ENCODE results near the gene SELENOO. TPM values are rescaled to one million over a fixed set of nuclear protein-coding genes. Genes with fewer than 3 reads are reported as not detected.

Gene SELENOO
- total RNA-seq, 1 donor from 2014 or later: 25.0 TPM

DNA sequence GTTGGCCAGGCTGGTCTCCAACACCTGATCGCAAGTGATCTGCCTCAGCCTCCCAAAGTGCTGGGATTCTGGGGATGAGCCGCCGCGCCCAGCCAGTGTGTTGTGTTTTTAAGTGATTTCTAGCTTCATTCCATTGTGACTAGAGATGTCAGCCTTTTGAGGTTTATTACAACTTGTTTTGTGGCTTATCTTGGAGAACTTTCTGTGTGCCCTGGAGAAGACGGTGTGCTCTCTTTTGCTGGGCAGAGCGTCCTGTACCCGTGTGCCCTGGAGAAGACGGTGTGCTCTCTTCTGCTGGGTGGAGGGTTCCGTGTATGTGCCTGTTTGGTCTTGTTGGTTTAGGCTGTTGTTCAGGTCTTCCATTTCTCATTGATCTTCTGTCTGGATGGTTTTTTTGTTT, 12.5 kb downstream of the SELENOO start:
- intact Hi-C loops (cut with micrococcal nuclease): no loop called here

DNA sequence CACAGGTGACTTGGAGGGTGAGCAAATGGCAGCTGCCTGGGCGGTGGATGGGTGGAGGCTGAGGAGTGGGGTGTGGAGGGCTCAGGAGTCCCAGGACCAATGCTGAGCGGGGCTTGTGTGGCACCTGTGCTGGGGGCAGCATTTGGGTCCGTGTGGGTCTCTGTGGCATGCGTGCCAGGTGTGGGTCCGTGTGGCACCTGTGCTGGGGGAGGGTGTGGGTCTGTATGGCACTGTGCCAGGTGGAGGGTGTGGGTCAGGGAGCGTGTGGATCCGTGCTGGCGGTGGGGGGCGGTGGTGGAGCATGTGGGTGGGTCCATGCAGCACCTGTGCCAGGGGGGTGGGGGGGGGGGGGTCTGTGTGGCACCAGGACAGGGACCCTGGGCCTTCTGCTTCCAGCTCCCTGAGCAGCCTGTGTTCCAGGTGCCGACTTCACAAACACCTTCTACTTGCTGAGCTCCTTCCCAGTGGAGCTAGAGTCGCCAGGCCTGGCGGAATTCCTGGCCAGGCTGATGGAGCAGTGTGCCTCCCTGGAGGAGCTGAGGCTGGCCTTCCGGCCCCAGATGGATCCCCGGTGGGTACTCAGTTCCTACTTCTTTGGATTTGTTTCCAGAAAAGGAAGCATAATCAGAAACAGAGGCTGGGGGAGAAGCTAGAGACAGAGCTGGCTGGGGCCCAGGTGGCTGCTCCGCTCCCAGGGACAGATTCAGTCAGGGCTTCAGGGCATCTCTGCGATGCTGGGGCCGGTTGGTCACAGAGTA, 14.7 kb downstream of the SELENOO start:
- intact Hi-C loops (cut with micrococcal nuclease): no loop called here

DNA sequence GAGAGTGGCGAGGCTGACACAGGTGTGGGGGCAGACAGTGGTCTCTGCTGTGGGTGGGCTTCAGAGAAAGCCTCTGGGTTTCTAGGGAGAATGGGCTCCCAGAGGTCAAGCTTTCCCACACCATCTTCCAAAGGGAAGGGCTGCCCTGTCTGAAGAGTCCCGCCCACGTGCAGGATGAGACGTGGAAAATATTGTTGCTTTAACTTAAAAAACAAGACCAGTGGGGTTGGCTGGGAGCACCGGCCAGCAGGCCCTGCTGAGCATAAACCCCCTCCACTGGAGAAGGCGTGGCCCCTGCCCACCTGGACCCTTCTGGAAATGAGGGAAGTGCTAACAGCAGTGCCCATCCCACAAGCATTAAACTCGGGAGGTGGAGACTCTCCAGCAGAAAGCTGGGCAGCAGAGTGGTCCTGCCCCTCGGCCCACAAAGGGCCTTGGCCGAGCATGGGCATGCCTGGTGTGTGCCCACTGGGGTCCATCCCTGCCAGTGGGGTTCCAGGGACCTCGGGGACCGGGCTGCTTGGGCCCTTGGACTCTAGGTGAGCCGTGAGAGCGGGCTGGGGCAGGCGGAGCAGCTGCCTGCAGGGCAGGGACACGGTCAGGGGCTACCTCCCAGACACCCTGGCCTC, 15.4 kb downstream of the SELENOO start:
- intact Hi-C loops (cut with micrococcal nuclease): no loop called here

DNA sequence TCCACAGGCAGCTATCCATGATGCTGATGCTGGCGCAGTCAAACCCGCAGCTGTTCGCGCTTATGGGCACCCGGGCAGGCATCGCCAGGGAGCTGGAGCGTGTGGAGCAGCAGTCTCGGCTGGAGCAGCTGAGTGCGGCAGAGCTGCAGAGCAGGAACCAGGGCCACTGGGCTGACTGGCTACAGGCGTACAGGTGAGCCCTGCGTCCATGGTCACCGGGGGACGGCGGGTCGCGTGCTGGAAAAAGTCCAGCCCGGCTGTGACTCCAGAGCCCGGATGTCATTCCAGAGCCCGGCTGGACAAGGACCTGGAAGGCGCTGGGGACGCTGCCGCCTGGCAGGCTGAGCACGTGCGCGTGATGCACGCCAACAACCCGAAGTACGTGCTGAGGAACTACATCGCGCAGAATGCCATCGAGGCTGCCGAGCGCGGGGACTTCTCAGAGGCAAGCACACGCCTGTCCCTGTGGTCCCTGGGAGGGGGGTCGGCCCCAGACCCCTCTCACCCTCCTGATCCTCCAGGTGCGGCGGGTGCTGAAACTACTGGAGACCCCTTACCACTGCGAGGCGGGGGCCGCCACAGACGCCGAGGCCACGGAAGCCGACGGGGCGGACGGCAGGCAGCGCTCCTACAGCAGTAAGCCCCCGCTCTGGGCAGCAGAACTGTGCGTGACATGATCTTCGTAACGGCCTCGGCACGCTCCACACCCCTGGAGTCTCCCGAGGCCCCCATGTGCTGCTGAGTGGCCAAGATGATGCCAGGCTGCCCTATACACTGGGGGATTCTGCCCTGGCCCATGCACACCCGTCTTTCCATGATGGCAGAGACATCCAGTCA, 16.1 kb downstream of the SELENOO start:
- intact Hi-C loops (cut with micrococcal nuclease): no loop called here

DNA sequence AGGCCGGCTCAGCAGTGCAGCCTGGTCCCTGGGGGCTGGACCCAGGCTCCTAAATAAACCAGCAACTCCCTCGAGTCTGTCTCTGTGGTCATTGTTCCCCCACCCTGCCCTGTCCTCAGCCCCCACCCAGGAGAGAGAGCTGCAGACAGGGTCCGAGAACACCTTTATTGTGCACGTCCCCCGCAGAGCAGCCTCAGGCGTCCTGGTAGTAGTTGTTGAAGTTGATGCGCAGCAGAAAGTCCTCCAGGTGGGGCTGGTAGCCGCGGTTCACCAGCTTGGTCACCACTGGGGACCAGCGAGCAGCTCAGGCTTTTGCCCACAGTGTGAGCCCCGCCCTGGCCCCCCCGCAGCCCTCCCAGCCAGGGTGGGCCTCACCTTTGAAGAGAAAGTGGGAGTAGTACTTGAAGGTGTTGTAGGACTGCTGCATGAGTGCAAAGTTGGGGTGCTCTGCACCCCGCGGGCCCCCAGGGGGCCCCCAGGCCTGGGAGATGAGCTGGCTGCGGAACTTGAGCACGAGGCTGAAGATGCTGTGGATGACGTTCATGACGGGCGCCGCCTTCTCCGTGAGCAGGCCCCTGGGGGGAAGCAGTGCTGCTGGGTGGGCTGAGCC, 16.8 kb downstream of the SELENOO start:
- intact Hi-C loops (cut with micrococcal nuclease): no loop called here

DNA sequence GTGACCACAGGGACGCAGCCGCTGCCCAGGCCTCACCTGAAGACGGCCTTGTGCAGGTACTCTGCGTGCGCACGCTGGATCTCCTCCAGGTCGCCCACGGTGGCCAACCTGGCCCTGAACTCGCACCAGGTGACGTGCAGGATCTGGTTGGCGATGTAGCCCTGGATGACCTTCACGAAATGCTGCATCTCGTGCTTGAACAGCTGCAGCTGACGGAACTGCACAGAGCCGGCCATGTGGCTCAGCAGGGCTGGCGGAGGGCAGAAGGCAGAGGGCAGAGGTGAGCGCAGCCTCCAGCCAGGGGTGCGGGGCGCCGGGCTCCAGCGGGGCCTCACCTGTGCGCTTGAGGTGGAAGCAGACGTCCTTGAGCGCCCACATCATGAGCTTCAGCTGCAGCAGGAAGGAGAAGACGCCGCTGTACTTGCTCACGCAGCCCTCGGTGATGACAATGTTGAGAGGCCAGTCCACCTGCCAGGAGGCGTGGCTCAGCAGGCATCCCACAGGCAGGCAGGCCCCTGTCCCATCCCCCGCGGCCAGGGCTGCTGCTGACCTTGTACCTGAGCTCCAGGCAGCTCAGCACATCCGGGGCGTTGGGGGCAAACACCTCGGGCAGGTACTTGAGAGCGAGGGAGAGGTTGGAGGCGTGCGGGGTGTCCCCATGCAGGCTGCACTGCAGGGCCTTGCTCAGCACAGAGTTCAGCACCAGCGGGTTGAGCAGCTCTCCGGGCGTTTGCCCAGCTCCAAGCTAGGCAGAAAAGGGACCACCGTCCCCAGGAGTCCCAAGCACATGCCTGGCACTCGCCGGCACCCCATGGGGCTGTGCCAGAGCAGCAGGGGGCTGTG, 17.6 kb downstream of the SELENOO start:
- intact Hi-C loops (cut with micrococcal nuclease): no loop called here

DNA sequence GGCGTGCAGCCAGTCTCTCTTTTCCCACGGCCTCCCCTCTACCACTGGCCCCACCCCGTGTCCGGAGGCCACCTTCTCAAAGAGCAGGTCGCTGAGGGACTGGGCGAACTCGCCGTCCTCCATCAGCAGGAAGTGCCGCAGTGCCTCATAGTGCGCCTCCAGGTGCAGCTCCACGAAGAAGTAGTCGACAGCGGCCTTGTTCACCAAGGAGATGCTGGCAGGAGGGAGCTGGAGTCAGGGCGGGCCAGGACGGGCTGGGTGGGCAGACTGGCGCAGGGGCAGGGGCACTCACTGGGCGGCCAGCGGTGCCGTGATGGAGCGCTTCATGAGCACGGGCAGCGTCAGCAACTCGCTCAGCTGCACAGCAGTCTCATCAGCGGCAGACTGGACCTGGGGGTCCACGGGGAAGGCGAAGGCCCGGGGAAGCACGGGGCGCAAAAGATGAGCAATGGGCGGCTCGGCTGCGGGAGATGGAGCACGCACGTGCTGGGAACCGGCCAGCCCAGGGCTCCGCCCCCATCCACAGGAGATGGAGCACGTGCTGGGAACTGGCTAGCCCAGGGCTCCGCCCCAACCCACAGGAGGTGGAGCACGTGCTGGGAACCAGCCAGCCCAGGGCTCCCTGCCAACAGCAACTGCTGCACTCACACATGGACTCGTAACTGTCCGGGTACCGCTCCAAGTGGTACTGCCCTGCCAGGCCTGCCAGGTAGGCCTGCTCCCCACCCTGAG, 18.4 kb downstream of the SELENOO start:
- intact Hi-C loops (cut with micrococcal nuclease): no loop called here

DNA sequence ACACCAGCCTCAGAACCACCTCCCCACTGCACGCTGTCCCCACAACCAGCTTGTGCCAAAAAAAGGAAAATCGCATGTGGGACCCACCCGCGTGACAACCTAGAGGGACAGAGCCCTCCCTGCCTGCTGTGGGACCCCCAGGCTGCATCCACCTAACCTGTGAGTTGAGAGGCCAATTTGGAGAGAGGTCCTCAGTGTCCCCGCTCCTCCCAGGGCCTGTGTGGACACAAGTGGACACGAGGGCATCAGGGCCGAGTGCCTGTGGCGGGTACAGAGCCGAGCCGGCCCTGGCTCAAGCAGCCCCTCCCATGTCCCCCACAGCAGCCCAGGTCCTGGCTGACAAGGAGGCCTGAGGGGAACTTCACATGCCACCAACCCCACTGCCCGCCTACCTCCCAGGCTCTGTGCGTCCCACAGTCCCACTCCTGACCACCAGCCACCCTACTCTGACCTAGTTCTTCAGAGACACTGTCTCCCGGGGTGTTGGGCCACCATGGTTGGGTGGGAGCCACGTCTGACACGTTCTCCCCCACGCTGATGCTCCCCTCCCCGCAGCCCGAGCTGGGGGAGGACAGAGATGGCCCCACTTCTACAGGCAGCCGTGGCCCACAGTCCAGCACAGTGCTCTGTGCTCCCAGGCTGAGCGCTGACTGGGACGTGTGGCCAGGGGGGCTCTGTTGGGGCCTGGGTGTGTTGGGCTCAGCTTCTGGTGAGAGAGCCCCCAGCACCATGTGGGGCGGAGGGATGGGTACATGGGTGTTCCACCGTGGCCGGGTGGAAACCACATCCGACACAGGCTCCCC, 19.2 kb downstream of the SELENOO start:
- intact Hi-C loops (cut with micrococcal nuclease): no loop called here

DNA sequence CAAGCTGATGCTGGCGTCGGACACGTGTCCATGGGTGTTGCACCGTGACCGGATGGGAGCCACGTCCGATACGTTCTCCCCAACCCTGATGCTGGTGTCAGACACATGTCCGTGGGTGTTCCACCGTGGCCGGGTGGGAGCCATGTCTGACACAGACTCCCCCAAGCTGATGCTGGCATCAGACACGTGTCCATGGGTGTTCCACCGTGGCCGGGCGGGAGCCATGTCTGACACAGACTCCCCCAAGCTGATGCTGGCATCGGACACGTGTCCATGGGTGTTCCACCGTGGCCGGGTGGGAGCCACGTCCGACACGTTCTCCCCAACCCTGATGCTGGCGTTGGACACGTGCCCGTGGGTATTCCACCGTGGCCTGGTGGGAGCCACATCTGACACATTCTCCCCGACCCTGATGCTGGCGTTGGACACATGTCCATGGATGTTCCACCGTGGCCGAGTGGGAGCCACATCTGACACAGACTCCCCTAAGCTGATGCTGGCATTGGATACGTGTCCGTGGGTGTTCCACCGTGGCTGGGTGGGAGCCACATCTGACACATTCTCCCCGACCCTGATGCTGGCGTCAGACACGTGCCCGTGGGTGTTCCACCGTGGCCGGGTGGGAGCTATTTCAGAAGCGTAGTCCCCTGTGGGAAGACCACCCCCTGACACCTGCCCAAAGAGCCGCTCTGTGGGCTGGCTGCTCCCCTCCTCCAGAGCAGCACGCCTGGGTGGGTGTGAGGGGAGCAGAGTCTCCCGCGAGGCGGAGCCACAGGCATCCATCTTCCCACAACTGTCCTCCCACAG, 20.0 kb downstream of the SELENOO start:
- intact Hi-C loops (cut with micrococcal nuclease): no loop called here

DNA sequence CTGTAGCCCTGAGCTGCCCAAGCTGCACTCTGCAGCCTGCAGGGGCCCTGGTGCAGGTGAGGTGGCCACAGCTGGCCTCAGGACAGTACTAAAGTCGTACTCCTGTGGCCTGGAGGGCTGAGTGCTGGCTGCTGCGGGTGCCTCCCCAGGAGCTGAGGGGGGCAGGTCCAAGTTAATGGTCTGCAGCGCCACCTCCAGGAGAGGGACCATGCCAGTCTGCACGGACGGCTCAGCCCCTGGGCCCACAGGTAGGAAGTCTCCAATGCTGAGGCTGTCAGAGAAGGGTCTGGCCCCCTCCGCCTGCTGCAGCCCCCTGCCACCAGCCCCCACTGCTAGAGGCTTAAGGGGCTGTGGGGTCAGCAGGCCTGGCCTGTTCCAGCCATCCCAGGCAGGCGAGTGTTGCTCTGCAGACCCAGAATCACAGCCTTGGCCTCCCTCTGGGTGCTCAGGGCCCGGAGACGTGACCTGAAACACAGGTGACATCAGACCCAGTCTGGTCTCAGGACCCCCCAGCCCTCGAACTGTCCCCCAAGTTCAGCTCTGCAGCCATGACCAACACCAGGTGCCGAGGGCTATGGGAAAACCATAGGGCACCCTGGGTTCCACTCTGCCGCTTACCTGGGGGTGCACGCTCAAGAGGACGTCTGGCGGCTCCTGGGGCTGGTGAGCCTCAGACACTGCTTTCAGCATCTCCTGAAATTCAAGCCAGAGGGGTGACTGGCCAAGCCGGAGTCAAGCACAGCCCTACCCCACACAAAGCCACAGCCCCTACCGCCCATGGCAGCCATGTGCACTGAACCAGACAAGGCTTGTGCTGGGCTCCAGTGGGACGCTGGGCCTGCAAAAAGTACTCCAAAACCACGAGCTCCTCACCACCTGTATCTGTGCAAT, 20.8 kb downstream of the SELENOO start:
- intact Hi-C loops (cut with micrococcal nuclease): no loop called here

DNA sequence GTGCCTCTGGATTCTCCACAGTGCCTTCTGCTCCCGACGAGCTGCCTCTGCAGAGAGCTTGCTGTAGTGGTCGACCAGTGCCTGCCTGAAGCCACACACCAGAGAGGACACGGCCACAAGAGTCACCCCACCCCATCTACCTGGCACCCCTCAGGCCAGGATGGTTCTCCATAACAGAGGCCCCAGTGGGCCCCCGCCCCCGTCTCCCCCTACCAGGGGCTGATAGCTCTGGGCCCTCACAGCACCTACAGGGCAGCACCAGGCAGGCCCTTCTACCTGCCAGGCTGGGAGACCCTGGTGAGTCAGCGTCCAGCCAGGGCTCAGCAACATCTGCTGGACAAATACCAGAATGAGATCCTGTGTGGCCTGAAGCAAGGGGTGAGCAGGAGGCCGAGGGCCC, 21.7 kb downstream of the SELENOO start:
- intact Hi-C loops (cut with micrococcal nuclease): no loop called here

DNA sequence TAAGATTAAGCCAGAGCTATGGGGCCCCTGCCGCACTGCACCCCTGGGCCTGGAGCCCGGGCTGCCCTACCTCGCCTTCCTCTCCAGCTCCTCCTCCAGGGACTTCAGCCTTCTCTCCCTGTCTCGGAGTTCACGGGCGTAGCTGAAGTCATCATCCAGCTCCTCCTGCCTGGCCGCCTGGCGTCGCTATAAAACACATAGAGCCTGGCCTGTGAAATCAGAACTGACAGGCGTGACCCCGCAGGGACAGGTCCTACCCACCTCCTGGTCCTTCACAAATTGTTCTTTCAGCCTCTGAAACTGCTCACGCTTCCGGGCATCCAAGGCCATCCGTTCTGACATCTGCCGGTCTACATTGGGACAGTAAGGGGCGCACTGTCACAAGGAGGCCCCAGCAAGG, 23.3 kb downstream of the SELENOO start:
- intact Hi-C loops (cut with micrococcal nuclease): no loop called here

DNA sequence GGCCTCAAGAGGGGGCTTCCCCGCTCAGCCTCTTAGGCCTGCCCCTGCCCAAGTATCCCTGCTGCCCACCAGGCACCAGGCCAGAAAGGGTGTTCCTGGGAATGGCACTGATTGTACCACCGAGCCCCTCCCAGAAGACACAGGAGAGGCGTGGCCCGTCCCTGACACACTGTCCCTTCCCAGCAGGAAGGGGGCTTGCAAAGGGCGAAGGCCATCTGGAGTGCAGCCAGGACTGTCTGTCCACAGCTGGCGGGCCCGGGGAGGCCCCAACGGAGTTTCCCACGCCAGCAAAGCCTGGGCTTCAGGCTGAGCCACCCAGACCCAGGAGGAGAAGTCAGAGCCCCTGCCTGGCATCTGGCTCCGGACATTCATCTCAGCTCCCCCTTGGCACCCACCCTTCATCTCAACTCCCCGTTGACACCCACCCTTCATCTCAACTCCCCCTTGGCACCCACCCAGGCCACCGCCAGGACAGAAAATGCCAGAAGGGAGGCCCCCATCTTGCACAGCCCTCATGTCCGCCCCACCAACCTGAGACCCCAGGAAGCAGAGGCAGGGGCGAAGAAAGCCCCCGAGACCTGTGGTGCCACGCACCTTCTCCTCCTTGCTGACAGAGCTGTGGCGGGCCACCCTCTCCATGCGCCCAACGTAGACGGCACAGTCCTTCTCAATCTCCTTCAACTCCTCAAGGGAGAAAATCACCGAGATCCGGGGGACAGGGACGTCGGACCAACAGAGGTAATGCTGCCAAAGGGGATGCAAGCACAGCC, 24.6 kb downstream of the SELENOO start:
- intact Hi-C loops (cut with micrococcal nuclease): no loop called here

DNA sequence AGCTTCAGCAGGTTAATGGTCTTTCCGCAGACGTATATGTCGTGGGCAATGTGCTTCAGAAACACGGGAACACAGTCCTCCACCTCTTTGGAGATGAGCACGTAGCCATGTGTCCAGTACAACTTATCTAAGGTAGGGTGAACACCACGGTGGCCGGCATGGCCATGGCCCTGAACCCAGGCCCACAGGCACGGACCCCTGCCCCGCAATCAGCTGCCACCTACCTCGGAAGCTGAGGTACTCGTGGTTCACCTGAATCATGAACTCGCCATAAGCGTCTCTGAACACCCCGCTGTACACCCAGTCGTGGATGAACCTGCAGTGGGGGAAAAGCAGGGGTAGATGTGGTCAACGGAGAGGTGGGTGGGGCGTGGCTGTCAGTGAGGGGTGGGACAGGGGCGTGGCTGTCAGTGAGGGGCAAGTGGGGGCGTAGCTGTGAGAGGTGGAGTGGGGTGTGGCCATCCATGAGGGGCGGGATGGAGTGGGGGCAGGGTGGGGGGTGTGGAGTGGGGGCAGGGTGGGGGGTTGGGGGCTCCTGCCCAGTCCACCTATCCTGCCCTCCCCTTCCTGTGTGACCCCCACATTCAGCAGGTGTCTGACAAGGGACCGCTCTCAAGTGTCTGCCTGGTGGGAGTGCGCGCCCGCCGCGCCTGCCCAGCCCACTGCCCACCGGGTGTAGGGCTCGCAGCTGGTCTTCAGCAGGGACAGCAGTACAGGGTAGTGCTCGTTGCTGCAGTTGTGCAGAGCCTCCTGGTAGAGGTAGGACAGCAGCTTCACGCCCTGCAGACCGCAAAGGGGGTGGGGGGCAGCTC, 25.5 kb downstream of the SELENOO start:
- intact Hi-C loops (cut with micrococcal nuclease): no loop called here

DNA sequence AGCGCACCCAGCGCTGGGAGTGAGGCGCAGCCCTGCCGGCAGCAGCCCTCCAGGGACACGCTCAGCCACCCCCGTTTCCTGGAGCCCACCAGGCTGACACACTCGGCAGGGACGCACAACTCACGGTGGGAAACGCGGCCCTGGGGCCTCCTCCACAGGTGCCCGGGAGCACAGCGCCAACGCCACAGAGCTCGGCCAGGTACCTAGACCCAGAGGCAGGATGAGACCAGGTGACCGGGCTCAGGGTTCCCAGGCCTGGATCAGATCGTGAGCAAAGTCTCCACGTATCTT, 26.0 kb downstream of the SELENOO start:
- intact Hi-C loops (cut with micrococcal nuclease): no loop called here

DNA sequence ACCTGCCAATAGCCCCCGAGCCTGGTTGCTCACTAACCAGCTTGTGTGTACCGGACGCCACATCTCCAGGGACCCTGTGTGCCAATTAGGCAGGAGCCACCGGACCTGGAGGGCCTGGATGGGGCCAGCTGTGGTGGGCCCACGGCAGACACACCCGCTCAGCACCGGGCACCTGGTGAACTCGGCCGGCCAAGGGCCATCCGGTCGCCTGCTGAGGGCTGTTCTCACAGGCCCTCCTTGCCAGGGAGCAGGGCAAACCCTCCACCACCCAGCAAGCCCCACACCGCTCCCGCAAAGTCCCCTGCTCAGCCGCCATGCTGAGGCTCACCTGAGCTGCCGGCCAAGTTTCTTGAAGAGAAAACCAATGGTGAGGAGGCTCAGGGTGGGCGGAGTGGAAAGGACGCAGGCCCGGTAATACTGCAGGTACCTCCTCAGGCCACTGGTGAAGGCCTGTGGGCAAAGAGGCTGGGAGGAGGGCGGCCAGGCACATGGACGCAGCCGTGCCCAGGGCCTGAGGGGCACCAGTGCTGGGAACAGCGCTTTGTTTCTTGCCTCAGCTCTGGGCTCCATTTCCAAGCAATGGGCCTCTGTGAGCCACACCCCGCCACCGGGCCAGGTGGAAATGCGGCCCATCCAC, 26.9 kb downstream of the SELENOO start:
- intact Hi-C loops (cut with micrococcal nuclease): no loop called here
